BLaER1 (cell line): ENCODE results near the gene CLEC9A.

Experiments
- H3K27ac ChIP-seq: shearing (Covaris generic); formaldehyde crosslinking; 2 replicates; pipeline ENCODE4 v1.8.1; 2022
- H3K27me3 ChIP-seq: shearing (Covaris generic); formaldehyde crosslinking; 2 replicates; pipeline ENCODE4 v1.8.1; 2022
- H3K36me3 ChIP-seq: shearing (Covaris generic); formaldehyde crosslinking; 2 replicates; pipeline ENCODE4 v1.8.1; 2022
- H3K4me1 ChIP-seq: shearing (Covaris generic); formaldehyde crosslinking; 2 replicates; pipeline ENCODE4 v1.8.1; 2022
- H3K4me2 ChIP-seq: shearing (Covaris generic); formaldehyde crosslinking; 2 replicates; pipeline ENCODE4 v1.8.1; 2022
- H3K4me3 ChIP-seq: shearing (Covaris generic); formaldehyde crosslinking; 2 replicates; pipeline ENCODE4 v1.8.1; 2022
- H3K9ac ChIP-seq: shearing (Covaris generic); formaldehyde crosslinking; 2 replicates; pipeline ENCODE4 v1.8.1; 2022
- H3K9me3 ChIP-seq: shearing (Covaris generic); formaldehyde crosslinking; 2 replicates; pipeline ENCODE4 v1.8.1; 2022
- H4K20me1 ChIP-seq: shearing (Covaris generic); formaldehyde crosslinking; 2 replicates; pipeline ENCODE4 v1.8.1; 2022
- Cebpa-rat ChIP-seq: shearing (Covaris generic); IDR thresholded peaks from 2 replicates; pipeline ENCODE4 v1.8.1; 2022

CLEC9A gene

GRCh38 chr12:10058387-10058786 is 27.9 kb downstream of the CLEC9A start:
- Histone ChIP-seq H3K4me2 (no peak overlapping the region), H3K4me1 (no peaks in the 10 kb centered on the region), H3K27ac (no peak overlapping the region), H3K27me3 (no peaks in the 10 kb centered on the region), H3K36me3 (no peaks in the 10 kb centered on the region), H4K20me1 (no peaks in the 10 kb centered on the region), H3K9ac (no peak overlapping the region), H3K9me3 (no peaks in the 10 kb centered on the region), H3K4me3 (no peak overlapping the region)
- TF ChIP-seq Cebpa-rat, result no peak

DNA sequence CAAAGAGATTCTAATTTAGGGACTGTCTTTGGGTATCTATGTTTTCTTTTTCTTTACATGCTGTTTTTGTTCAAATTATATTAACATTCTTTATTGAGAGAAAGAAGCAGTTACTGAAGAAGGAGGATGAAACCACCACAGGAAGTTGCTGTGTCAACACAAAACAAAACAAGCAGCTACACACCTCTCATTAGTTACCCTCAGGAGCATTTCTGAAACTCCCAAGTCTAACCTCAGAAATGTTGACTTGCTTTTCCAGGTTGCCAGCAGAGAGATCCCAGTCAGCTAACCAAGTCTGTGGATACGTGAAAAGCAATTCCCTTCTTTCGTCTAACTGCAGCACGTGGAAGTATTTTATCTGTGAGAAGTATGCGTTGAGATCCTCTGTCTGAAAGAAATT is 34.8 kb downstream of the CLEC9A start:
- H3K4me3 ChIP-seq, result no peak overlapping the region
- peaks cover 12% of the 10 kb centered on the region for H3K4me1 ChIP-seq
- TF ChIP-seq Cebpa-rat, result no peak
- H3K36me3 ChIP-seq, result no peaks in the 10 kb centered on the region
- no peaks in the 10 kb centered on the region for H3K9me3 ChIP-seq
- no peak overlapping the region for H3K9ac ChIP-seq
- H3K27me3 ChIP-seq, result no peaks in the 10 kb centered on the region
- no peak overlapping the region for H3K27ac ChIP-seq
- H3K4me2 ChIP-seq, result 0 out of 2 replicates have a peak overlapping the region, but pooled peaks have one; percentile 0
- H4K20me1 ChIP-seq, result no peaks in the 10 kb centered on the region

GRCh38 chr12:10067264-10067663 is 36.8 kb downstream of the CLEC9A start:
- Histone ChIP-seq H3K4me1 (peaks cover 12% of the 10 kb centered on the region), H3K27me3 (no peaks in the 10 kb centered on the region), H3K9ac (no peak overlapping the region), H3K4me3 (no peak overlapping the region), H3K4me2 (no peak overlapping the region), H3K9me3 (no peaks in the 10 kb centered on the region), H3K27ac (no peak overlapping the region), H4K20me1 (no peaks in the 10 kb centered on the region), H3K36me3 (no peaks in the 10 kb centered on the region)
- no peak for TF ChIP-seq Cebpa-rat

DNA sequence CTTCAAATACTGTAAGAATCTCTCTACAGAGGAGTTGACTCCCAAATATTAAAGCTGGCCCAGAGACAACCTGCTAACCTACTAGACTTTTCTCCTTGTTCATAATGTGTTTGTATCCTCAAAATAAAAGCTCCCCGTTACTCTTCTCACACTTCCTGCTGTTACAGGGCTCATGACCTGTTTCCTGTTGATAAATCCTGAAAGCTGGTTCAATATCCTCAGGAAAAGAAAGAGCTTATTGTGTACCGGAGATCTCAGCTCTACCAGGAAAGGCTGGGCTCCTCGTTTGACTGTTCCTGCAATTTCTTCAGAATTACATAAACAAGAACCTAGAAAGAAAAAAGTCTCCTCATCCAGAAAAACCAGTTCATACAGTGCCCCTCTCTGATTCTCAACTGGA is 37.5 kb downstream of the CLEC9A start:
- Histone ChIP-seq H3K4me2 (peak overlapping the region; percentile 56), H3K9me3 (no peaks in the 10 kb centered on the region), H4K20me1 (no peaks in the 10 kb centered on the region), H3K4me3 (no peak overlapping the region), H3K36me3 (no peaks in the 10 kb centered on the region), H3K4me1 (peaks cover 12% of the 10 kb centered on the region), H3K27me3 (no peaks in the 10 kb centered on the region), H3K27ac (no peak overlapping the region), H3K9ac (no peak overlapping the region)
- TF ChIP-seq Cebpa-rat, result no peak

GRCh38 chr12:10068644-10069043 is 38.2 kb downstream of the CLEC9A start:
- H3K4me2 ChIP-seq, result no peak overlapping the region
- H4K20me1 ChIP-seq, result no peaks in the 10 kb centered on the region
- H3K27me3 ChIP-seq, result no peaks in the 10 kb centered on the region
- no peaks in the 10 kb centered on the region for H3K9me3 ChIP-seq
- no peak for TF ChIP-seq Cebpa-rat
- no peaks in the 10 kb centered on the region for H3K36me3 ChIP-seq
- no peak overlapping the region for H3K4me3 ChIP-seq
- no peak overlapping the region for H3K9ac ChIP-seq
- peaks cover 12% of the 10 kb centered on the region for H3K4me1 ChIP-seq
- no peak overlapping the region for H3K27ac ChIP-seq

- no peak for TF ChIP-seq Cebpa-rat
- no peak overlapping the region for H3K4me2 ChIP-seq
Observed at GRCh38 chr12:10069099-10069498, 38.6 kb downstream of the CLEC9A start.

DNA sequence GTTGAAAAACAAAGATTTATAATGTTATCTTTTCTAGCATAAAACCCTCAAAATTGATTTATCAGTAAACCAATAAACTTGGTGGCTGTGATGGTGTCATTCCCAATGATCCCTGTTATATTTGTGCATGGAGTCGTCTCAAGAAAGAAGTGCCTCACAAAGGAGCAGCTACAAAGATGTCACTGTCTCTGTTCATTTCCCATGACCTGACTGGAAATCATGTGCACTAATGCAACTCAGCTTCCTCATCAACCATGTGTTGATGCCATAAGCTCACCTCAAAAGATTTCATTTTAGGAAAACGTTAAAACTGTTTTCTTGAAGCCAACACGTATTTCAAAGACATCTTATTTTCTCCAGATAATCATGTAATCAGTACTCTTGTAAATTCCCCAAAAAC is 39.5 kb downstream of the CLEC9A start:
- no peak for TF ChIP-seq Cebpa-rat
- no peaks in the 10 kb centered on the region for H4K20me1 ChIP-seq
- no peaks in the 10 kb centered on the region for H3K9me3 ChIP-seq
- H3K9ac ChIP-seq, result no peak overlapping the region
- no peaks in the 10 kb centered on the region for H3K36me3 ChIP-seq
- no peak overlapping the region for H3K4me2 ChIP-seq
- peaks cover 12% of the 10 kb centered on the region for H3K4me1 ChIP-seq
- no peak overlapping the region for H3K27ac ChIP-seq
- no peak overlapping the region for H3K4me3 ChIP-seq
- no peaks in the 10 kb centered on the region for H3K27me3 ChIP-seq

More at GRCh38 chr12:10069099-10069498, 38.6 kb downstream of the CLEC9A start:
- H3K4me3 ChIP-seq, result no peak overlapping the region
- H3K36me3 ChIP-seq, result no peaks in the 10 kb centered on the region
- no peaks in the 10 kb centered on the region for H4K20me1 ChIP-seq
- no peaks in the 10 kb centered on the region for H3K9me3 ChIP-seq
- H3K9ac ChIP-seq, result no peak overlapping the region
- H3K27ac ChIP-seq, result no peak overlapping the region
- peaks cover 12% of the 10 kb centered on the region for H3K4me1 ChIP-seq
- H3K27me3 ChIP-seq, result no peaks in the 10 kb centered on the region

- H3K4me3 ChIP-seq, result no peak overlapping the region
- H3K9ac ChIP-seq, result no peak overlapping the region
- H3K4me2 ChIP-seq, result no peak overlapping the region
- no peak overlapping the region for H3K27ac ChIP-seq
- no peaks in the 10 kb centered on the region for H3K27me3 ChIP-seq
- no peak for TF ChIP-seq Cebpa-rat
- H3K9me3 ChIP-seq, result no peaks in the 10 kb centered on the region
- peaks cover 8% of the 10 kb centered on the region for H3K4me1 ChIP-seq
- H3K36me3 ChIP-seq, result no peaks in the 10 kb centered on the region
- H4K20me1 ChIP-seq, result no peaks in the 10 kb centered on the region
Observed at GRCh38 chr12:10070380-10070779, 39.9 kb downstream of the CLEC9A start.

DNA sequence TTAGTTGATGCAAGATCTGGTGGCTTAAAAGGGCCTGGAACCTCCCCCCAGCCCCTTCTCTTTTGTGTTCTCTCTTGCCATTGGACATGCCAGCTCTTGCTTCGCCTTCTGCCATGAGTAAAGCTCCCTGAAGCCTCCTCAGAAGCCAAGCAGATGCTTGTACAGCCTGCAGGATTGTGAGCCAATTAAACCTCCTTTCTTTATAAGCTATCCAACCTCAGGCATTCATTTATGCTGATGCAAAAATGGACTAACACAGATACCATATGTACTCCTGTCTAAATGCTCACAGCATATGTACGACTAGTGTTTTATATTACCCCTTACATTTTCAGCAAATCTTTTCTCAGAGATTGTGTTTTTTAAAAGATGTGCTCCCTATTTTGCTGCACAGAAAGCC is 41.6 kb downstream of the CLEC9A start:
- no peak overlapping the region for H3K9ac ChIP-seq
- no peak overlapping the region for H3K4me3 ChIP-seq
- TF ChIP-seq Cebpa-rat, result no peak
- H3K36me3 ChIP-seq, result no peaks in the 10 kb centered on the region
- H3K4me2 ChIP-seq, result no peak overlapping the region
- no peaks in the 10 kb centered on the region for H3K27me3 ChIP-seq
- peaks cover 8% of the 10 kb centered on the region for H3K4me1 ChIP-seq
- no peaks in the 10 kb centered on the region for H4K20me1 ChIP-seq
- H3K9me3 ChIP-seq, result no peaks in the 10 kb centered on the region
- no peak overlapping the region for H3K27ac ChIP-seq

DNA sequence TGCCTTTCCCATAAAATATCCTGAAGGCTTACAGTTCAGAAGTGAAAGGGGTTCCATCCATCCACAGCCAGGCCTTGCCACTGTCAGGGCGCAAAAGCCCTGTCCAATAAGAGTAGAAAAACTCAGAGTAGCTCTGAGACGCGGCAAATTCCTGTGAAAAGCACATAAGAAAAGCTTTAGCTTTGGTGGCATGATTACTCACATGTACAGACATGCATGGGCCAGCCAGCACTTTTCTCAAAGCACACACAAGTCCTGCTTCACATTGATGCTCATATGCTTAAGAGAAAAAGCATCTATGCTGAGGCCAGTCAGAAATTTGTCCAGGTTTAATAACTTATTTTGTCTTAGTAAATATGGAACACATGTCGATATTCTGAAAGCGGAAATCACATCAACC is 42.8 kb downstream of the CLEC9A start:
- Histone ChIP-seq H3K9ac (no peak overlapping the region), H3K4me1 (peaks cover 9% of the 10 kb centered on the region), H3K36me3 (no peaks in the 10 kb centered on the region), H3K27ac (no peak overlapping the region), H3K9me3 (no peaks in the 10 kb centered on the region), H4K20me1 (no peaks in the 10 kb centered on the region), H3K4me3 (no peak overlapping the region), H3K27me3 (no peaks in the 10 kb centered on the region), H3K4me2 (no peak overlapping the region)
- TF ChIP-seq Cebpa-rat, result no peak

GRCh38 chr12:10075451-10075850 is 45.0 kb downstream of the CLEC9A start:
- H3K9me3 ChIP-seq, result peaks cover 11% of the 10 kb centered on the region
- H3K4me2 ChIP-seq, result no peak overlapping the region
- no peaks in the 10 kb centered on the region for H3K36me3 ChIP-seq
- H3K27ac ChIP-seq, result no peak overlapping the region
- H3K4me3 ChIP-seq, result no peak overlapping the region
- TF ChIP-seq Cebpa-rat, result no peak
- peaks cover 27% of the 10 kb centered on the region for H3K4me1 ChIP-seq
- no peak overlapping the region for H3K9ac ChIP-seq
- no peaks in the 10 kb centered on the region for H3K27me3 ChIP-seq
- H4K20me1 ChIP-seq, result no peaks in the 10 kb centered on the region
